Suppressor macrophage (primary cell): Measurements from ENCODE around the gene PDE8B.

Experiments
- DNase-seq, 4 experiments: peaks; one replicate each; pipeline ENCODE4 v3.0.0-alpha.2; 2020 to 2022

PDE8B gene

GRCh38 chr5:77285251-77285841, 74.9 kb downstream of the PDE8B start:
- peak in 1 of 4 experiments; percentile 51 for DNase-seq

DNA sequence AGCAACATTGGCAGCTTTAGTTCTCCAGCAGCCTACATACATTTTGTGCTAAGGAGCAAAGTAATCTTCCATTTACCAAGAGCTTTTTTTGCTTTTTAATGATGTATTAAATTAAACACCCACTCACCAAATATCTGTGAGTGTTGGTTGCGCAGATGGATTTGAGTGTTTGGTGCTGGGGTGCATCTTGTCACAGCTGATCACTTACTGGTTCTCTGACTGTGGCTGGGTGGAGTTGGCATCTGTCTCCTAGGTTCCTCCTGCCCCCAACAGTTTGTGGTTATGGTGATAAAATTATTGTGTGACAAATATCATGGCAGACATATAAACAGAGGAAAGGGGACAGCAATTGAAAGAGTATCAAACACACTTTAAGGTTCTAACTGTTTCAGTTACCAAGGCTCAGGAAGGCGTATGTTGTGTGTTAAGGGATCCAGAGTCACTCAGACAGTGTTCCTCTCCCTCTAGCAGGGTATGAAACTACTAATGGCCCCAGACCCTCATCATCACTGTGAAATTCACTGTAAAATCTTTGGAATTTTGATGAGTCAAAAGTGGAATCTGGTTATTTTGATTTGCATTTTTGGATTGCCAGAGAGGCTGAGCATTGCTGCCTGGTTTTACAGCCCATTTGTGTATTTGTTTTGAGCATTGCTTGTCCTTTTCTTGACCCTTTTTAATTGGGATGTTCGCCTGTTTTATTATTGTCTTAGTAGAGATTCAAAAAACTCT, 81.7 kb downstream of the PDE8B start:
- DNase-seq: no peak

GRCh38 chr5:77294185-77294584, 83.7 kb downstream of the PDE8B start:
- peak; percentile 35 to 63 (median 57) for DNase-seq

- DNase-seq: no peak
These were observed 85.4 kb downstream of the PDE8B start for GRCh38 chr5:77295863-77296378.

DNA sequence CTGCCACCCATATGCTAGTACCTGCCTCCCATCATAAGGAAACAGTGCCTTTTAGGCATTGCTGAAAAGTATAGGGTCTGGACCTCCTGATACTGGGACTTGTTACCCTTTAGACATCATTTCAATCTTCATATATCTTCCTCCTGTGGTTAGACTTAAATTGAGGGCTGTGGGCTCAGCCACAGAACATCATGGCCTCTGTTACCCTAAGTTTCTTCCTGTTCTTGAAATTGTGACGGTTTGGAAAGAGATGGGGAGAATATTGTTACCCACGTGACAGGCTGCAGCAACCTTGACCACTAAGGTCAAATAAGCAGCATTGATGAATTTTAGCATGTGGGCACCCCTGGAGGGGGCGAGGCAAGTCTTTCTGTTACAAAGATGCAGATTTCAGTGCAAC, 87.7 kb downstream of the PDE8B start:
- no peak for DNase-seq

DNA sequence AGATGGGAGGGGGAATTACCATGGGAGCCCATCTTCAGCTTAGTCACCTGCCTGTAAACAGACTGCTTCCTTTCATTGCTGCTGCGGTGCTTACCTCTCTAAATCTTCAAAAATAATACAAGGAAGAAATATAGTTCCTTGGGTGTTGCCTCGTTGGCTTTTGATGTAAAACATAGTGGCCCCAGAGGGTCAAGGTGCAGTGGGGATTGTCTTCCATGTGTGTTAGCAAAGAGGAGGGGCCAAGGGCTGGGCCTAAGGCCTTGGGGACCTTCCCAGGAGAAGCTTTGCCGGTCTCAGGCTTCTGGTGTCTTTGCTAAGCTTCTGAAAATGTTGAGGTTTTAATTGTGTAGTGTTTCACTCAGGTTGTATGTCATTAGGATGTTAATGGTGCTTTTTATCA, 90.0 kb downstream of the PDE8B start:
- DNase-seq: no peak

DNA sequence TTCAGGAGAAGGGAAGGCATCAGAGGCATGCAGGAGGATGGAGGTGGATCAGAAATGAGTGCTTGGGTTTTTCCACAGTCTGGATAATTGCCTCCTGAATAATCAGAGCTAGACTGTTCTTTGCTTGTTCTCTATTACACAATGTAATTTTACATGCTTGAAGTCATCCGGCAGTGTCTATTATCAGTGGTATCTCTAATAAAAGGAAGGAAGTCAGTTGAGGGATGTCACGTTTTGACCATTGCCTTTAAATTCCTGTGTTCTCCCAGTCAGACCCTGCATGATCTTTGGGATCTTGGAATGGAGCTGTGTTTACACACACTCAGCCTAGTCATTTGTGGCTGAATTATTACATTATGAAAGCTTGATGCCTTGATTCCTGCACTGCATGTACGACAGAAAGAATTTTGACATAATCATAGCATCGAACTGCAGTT, 91.0 kb downstream of the PDE8B start:
- DNase-seq: peak in 1 of 4 experiments; percentile 6

DNA sequence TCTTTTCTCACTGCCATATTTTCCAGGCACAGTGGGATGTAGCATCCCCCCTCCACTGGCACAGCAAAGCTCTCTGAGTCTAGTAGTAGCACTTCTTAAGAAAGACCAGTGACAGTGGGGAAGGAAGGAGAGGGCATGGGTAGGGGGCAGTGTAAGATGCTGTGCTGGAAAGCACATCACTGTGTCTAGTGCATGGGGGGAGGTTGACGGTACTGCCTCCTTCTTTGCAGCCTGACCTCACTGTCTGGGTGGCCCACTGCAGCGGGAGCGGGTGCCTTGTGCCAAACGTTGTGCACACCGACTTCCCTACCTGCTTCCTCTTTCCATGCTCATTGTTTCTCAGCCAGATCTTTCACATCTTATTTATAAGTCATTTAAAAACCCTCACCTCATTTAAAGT, 91.8 kb downstream of the PDE8B start:
- peak in 1 of 4 experiments; percentile 6 for DNase-seq

GRCh38 chr5:77302653-77303052, 92.2 kb downstream of the PDE8B start:
- no peak for DNase-seq

DNA sequence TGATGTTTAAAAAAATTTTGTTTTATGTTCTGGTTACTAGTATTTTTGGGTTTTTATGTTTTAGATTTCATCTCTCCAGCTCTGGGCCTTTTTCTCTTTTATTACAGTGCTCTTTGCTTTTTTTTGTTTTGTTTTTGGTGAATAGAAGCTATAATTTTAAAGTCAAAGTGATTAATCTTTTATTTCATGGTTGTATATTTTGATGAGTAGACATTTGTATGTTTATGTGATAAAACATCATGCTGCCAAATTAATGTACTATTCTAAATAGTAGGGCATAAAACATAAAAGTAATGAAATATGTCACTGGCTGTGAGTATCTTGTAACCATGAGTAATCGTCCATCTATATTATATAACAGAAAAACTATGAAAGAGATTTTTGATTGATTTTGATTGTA, 93.9 kb downstream of the PDE8B start:
- DNase-seq: no peak

GRCh38 chr5:77305222-77305846, 94.9 kb downstream of the PDE8B start:
- no peak for DNase-seq

- no peak for DNase-seq
These were observed 95.5 kb downstream of the PDE8B start for GRCh38 chr5:77305956-77306355.

- no peak for DNase-seq
These were observed 96.1 kb downstream of the PDE8B start for GRCh38 chr5:77306531-77306930.

- DNase-seq: no peak
These were observed 97.9 kb downstream of the PDE8B start for GRCh38 chr5:77308154-77308960.

- no peak for DNase-seq
These were observed 98.7 kb downstream of the PDE8B start for GRCh38 chr5:77309140-77309539.

DNA sequence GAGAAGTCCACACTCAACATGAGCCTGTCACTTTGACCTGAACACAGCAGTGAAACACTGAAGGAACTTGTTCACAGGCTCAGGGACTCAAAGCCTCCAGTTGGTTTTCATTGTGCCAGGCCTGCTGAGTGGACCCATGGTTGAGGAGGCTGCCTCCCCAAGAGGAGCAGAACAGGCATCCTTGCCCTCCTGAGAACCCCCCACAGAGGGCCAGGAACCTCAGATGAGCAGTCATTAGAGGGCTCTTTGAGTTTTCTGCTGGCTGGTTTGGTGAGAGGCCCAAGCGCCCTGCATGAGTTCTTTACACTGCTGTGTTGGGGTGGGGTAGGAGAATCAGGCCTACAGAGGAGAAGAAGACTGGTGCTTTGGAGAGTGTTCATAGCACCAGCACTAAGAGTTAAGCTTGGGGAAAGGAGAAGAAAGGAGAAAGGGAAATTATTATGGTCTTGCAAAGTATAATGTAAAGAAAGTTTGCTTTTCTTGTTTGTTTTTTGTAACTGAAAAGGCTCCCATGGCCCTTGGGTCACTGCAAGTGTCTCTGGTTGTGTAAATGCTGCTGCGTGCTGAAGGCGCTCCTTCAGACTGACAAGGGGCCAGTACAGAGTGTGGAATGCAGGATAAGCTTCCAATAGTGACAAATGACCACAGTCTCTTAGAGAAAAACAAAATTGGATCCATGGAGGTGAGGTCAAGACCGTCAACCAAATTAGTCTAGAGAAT, 100.2 kb downstream of the PDE8B start:
- DNase-seq: no peak

- no peak for DNase-seq
These were observed 100.7 kb downstream of the PDE8B start for GRCh38 chr5:77311214-77311571.

- DNase-seq: peak; percentile 17 to 43 (median 29)
These were observed 101.9 kb downstream of the PDE8B start for GRCh38 chr5:77312413-77312812.

- DNase-seq: no peak
These were observed 106.6 kb downstream of the PDE8B start for GRCh38 chr5:77316871-77317661.

- DNase-seq: no peak
These were observed 107.6 kb downstream of the PDE8B start for GRCh38 chr5:77318060-77318459.

DNA sequence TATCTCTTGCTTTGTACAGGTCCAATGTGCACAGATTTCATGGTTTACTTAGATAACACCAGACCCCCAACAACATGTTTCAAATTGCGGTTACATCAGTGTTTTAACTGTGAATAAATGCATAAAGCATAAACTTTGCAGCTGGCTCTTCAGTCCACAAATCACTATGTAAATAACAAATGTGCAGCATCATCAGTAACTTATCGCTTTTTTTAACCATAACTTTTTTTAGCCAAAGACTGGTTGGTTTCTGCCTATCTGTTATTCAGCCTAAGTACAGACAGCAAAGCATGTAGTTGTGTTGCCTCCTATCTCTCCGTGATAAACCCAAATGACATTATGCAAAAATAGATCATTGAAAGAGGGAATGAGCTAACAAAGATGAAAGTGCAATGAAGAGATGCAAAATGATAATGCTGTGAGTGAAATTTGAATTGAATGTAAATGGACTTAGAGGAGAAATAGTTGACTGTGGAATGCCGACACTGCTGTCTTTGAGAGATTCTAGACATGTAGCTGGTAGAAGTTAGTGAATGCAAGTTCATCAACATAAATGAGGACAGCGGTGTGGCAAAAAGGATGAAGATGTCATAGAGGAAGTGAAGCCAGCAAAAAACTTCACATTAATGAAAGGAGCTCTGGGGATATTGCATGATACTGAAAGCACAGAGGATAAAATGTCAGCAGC, 108.8 kb downstream of the PDE8B start:
- no peak for DNase-seq
